ENCODE data around the gene STAT5A.

The STAT5A gene

GRCh38 chr17:42270170-42270535, 18.1 kb upstream of the STAT5A start:
- no peak overlapping the region for H3K4me3 ChIP-seq (ENCODE audit: low read depth, low read length)
- in situ Hi-C loops (cut with HindIII; ENCODE audit: low sequenced_read_pairs): no loop called here
- TF ChIP-seq CTCF (IDR thresholded peaks at IDR 0.05; ENCODE audit: low read depth, low read length): no peak
- no peak for DNase-seq (ENCODE audit: low read depth, low spot score)

GRCh38 chr17:42270596-42270995, 17.7 kb upstream of the STAT5A start:
- no peak for DNase-seq (ENCODE audit: low read depth, low spot score)
- TF ChIP-seq CTCF (IDR thresholded peaks at IDR 0.05; ENCODE audit: low read depth, low read length): no peak
- no peak overlapping the region for H3K4me3 ChIP-seq (ENCODE audit: low read depth, low read length)
- in situ Hi-C loops (cut with HindIII; ENCODE audit: low sequenced_read_pairs): no loop called here

GRCh38 chr17:42271006-42271778, 17.1 kb upstream of the STAT5A start:
- no peak for TF ChIP-seq CTCF (IDR thresholded peaks at IDR 0.05; ENCODE audit: low read depth, low read length)
- DNase-seq (ENCODE audit: low read depth, low spot score): no peak
- in situ Hi-C loops (cut with HindIII; ENCODE audit: low sequenced_read_pairs): no loop called here
- H3K4me3 ChIP-seq (ENCODE audit: low read depth, low read length): no peak overlapping the region

- in situ Hi-C loops (cut with HindIII; ENCODE audit: low sequenced_read_pairs): no loop called here
- DNase-seq (ENCODE audit: low read depth, low spot score): no peak
- TF ChIP-seq CTCF (IDR thresholded peaks at IDR 0.05; ENCODE audit: low read depth, low read length): no peak
- no peak overlapping the region for H3K4me3 ChIP-seq (ENCODE audit: low read depth, low read length)
Measured at GRCh38 chr17:42271779-42272035, 16.6 kb upstream of the STAT5A start.

GRCh38 chr17:42272162-42272907, 16.0 kb upstream of the STAT5A start:
- no peak overlapping the region for H3K4me3 ChIP-seq (ENCODE audit: low read depth, low read length)
- no peak for DNase-seq (ENCODE audit: low read depth, low spot score)
- in situ Hi-C loops (cut with HindIII; ENCODE audit: low sequenced_read_pairs): no loop called here
- no peak for TF ChIP-seq CTCF (IDR thresholded peaks at IDR 0.05; ENCODE audit: low read depth, low read length)

GRCh38 chr17:42273474-42274252, 14.6 kb upstream of the STAT5A start:
- no peak for TF ChIP-seq CTCF (IDR thresholded peaks at IDR 0.05; ENCODE audit: low read depth, low read length)
- in situ Hi-C loops (cut with HindIII; ENCODE audit: low sequenced_read_pairs): no loop called here
- no peak overlapping the region for H3K4me3 ChIP-seq (ENCODE audit: low read depth, low read length)
- no peak for DNase-seq (ENCODE audit: low read depth, low spot score)

All from astrocyte of the spinal cord (primary cell).